ENCODE measurements around the gene COL9A1. TPM values are rescaled to one million over a fixed set of nuclear protein-coding genes. Genes with fewer than 3 reads are reported as not detected.

The COL9A1 gene
- total RNA-seq, 1 experiment from 2014 or later = not detected

GRCh38 chr6:70274338-70274737 is 28.5 kb downstream of the COL9A1 start:
- Mint-ChIP-seq H3K4me3 (ENCODE audit: low read depth, unreplicated experiment) (no peak overlapping the region), H3K4me1 (ENCODE audit: low read depth, unreplicated experiment) (no peaks in the 10 kb centered on the region), H3K9me3 (ENCODE audit: low read depth, unreplicated experiment) (no peaks in the 10 kb centered on the region), H3K27ac (ENCODE audit: unreplicated experiment) (no peak overlapping the region), H3K27me3 (ENCODE audit: unreplicated experiment) (no peaks in the 10 kb centered on the region), H3K36me3 (ENCODE audit: insufficient read depth, unreplicated experiment) (no peaks in the 10 kb centered on the region)
- DNase-seq = no peak
- no peak for TF ChIP-seq CTCF (IDR thresholded peaks at IDR 0.05; ENCODE audit: unreplicated experiment)
- intact Hi-C loops (cut with micrococcal nuclease; ENCODE audit: unreplicated experiment) = no loop called here
- CTCF ChIA-PET = no interaction called here
- BruUV-seq (replicated peaks) = no TSS peak

GRCh38 chr6:70272071-70272470 is 30.8 kb downstream of the COL9A1 start:
- DNase-seq = no peak
- Mint-ChIP-seq H3K36me3 (ENCODE audit: insufficient read depth, unreplicated experiment) (no peaks in the 10 kb centered on the region), H3K4me1 (ENCODE audit: low read depth, unreplicated experiment) (no peaks in the 10 kb centered on the region), H3K27me3 (ENCODE audit: unreplicated experiment) (no peaks in the 10 kb centered on the region), H3K4me3 (ENCODE audit: low read depth, unreplicated experiment) (no peak overlapping the region), H3K27ac (ENCODE audit: unreplicated experiment) (no peak overlapping the region), H3K9me3 (ENCODE audit: low read depth, unreplicated experiment) (no peaks in the 10 kb centered on the region)
- BruUV-seq (replicated peaks) = no TSS peak
- no peak for TF ChIP-seq CTCF (IDR thresholded peaks at IDR 0.05; ENCODE audit: unreplicated experiment)
- CTCF ChIA-PET = no interaction called here
- intact Hi-C loops (cut with micrococcal nuclease; ENCODE audit: unreplicated experiment) = no loop called here

- TF ChIP-seq CTCF (IDR thresholded peaks at IDR 0.05; ENCODE audit: unreplicated experiment) = no peak
- Mint-ChIP-seq H3K27ac (ENCODE audit: unreplicated experiment) (no peak overlapping the region), H3K4me1 (ENCODE audit: low read depth, unreplicated experiment) (no peaks in the 10 kb centered on the region), H3K36me3 (ENCODE audit: insufficient read depth, unreplicated experiment) (no peaks in the 10 kb centered on the region), H3K4me3 (ENCODE audit: low read depth, unreplicated experiment) (no peak overlapping the region), H3K27me3 (ENCODE audit: unreplicated experiment) (no peaks in the 10 kb centered on the region), H3K9me3 (ENCODE audit: low read depth, unreplicated experiment) (no peaks in the 10 kb centered on the region)
- no TSS peak for BruUV-seq (replicated peaks)
- CTCF ChIA-PET = no interaction called here
- intact Hi-C loops (cut with micrococcal nuclease; ENCODE audit: unreplicated experiment) = no loop called here
- no peak for DNase-seq
Measured at GRCh38 chr6:70270287-70271005, 32.4 kb downstream of the COL9A1 start.

GRCh38 chr6:70266142-70266541 is 36.7 kb downstream of the COL9A1 start:
- no peak for TF ChIP-seq CTCF (IDR thresholded peaks at IDR 0.05; ENCODE audit: unreplicated experiment)
- H3K27ac Mint-ChIP-seq (ENCODE audit: unreplicated experiment) = no peak overlapping the region
- no peak overlapping the region for H3K4me3 Mint-ChIP-seq (ENCODE audit: low read depth, unreplicated experiment)
- H3K27me3 Mint-ChIP-seq (ENCODE audit: unreplicated experiment) = peaks cover 18% of the 10 kb centered on the region
- H3K9me3 Mint-ChIP-seq (ENCODE audit: low read depth, unreplicated experiment) = no peaks in the 10 kb centered on the region
- intact Hi-C loops (cut with micrococcal nuclease; ENCODE audit: unreplicated experiment) = no loop called here
- no peaks in the 10 kb centered on the region for H3K4me1 Mint-ChIP-seq (ENCODE audit: low read depth, unreplicated experiment)
- CTCF ChIA-PET = no interaction called here
- H3K36me3 Mint-ChIP-seq (ENCODE audit: insufficient read depth, unreplicated experiment) = no peaks in the 10 kb centered on the region
- no TSS peak for BruUV-seq (replicated peaks)
- DNase-seq = no peak

All from Calu3 (cell line).